SU-DHL-6 (cell line): ENCODE measurements around the gene ETV6.

Source experiments
- H2AFZ ChIP-seq: fragments of 200-600 bp; sonication (generic); 2 replicates; pipeline ENCODE4 v1.6.1; 2014; ENCODE audit warnings: low read depth, mild to moderate bottlenecking, moderate library complexity, mixed read lengths, antibody characterized with exemption, low read length; ENCODE audit not compliant: severe bottlenecking
- H3F3A ChIP-seq: fragments of 200-600 bp; shearing (Covaris generic); 2 replicates; pipeline ENCODE4 v1.6.0; 2016; ENCODE audit warnings: antibody characterized with exemption, mild to moderate bottlenecking; ENCODE audit not compliant: insufficient read depth
- H3K27ac ChIP-seq: fragments of 200-600 bp; sonication (generic); 2 replicates; pipeline ENCODE4 v1.5.1; 2016; ENCODE audit warnings: low read depth, mild to moderate bottlenecking, low read length, moderate library complexity, mixed read lengths
- H3K27me3 ChIP-seq: fragments of 200-600 bp; sonication (generic), shearing (Covaris generic); 2 replicates; pipeline ENCODE4 v1.6.0; 2014; ENCODE audit warnings: mild to moderate bottlenecking, low read length
- H3K36me3 ChIP-seq: fragments of 200-600 bp; sonication (generic); 2 replicates; pipeline ENCODE4 v1.6.1; 2014; ENCODE audit warnings: mild to moderate bottlenecking, low read length, mixed read lengths
- H3K4me2 ChIP-seq: fragments of 300-600, 200-600 bp; shearing (Covaris generic), sonication (generic); 2 replicates; pipeline ENCODE4 v1.6.0; 2014; ENCODE audit warnings: low read length, low read depth, mild to moderate bottlenecking; ENCODE audit not compliant: poor library complexity, severe bottlenecking
- H3K4me3 ChIP-seq: fragments of 200-600 bp; sonication (generic); 2 replicates; pipeline ENCODE4 v1.5.1; 2014; ENCODE audit warnings: antibody characterized with exemption, low read length, mild to moderate bottlenecking, mixed read lengths; ENCODE audit not compliant: insufficient read depth, poor library complexity, severe bottlenecking
- H3K79me2 ChIP-seq: fragments of 200-600 bp; sonication (generic); 2 replicates; pipeline ENCODE4 v1.6.1; 2014; ENCODE audit warnings: mild to moderate bottlenecking, low read length, moderate library complexity; ENCODE audit not compliant: insufficient read depth
- H3K9ac ChIP-seq: fragments of 200-600 bp; sonication (generic); 2 replicates; pipeline ENCODE4 v1.7.0; 2014; ENCODE audit warnings: mild to moderate bottlenecking, low read length
- H3K9me2 ChIP-seq: fragments of 200-600 bp; sonication (generic); replicated peaks from 2 replicates; pipeline ENCODE4 v1.6.1; 2014; ENCODE audit warnings: low read length; ENCODE audit not compliant: insufficient read depth
- H3K9me3 ChIP-seq: fragments of 200-600 bp; sonication (generic); 2 replicates; pipeline ENCODE4 v1.6.1; 2014; ENCODE audit warnings: low read length, mixed read lengths; ENCODE audit not compliant: insufficient read depth
- H4K20me1 ChIP-seq: fragments of 200-600 bp; sonication (generic); 2 replicates; pipeline ENCODE4 v1.6.1; 2014; ENCODE audit warnings: low read depth, mild to moderate bottlenecking, antibody characterized with exemption, low read length, moderate library complexity, mixed read lengths
- EZH2phosphoT487 ChIP-seq: fragments of 200-600 bp; sonication (generic), shearing (Covaris generic); conservative IDR thresholded peaks from 2 replicates; pipeline ENCODE4 v1.6.1; 2018; ENCODE audit warnings: mild to moderate bottlenecking, antibody characterized with exemption, low read length, moderate library complexity, mixed read lengths
- TF ChIP-seq, protein P1 (sequence below): fragments of 200-600 bp; sonication (generic); IDR thresholded peaks from one replicate; pipeline ENCODE4 v1.5.1; 2017; ENCODE audit warnings: antibody characterized with exemption, mild to moderate bottlenecking, low read length, moderate library complexity; ENCODE audit not compliant: insufficient read depth, poor library complexity, severe bottlenecking

The ETV6 gene

GRCh38 chr12:11710431-11710830 is 61.0 kb downstream of the ETV6 start:
- no peaks in the 10 kb centered on the region for H3K9me2 ChIP-seq
- H3K4me2 ChIP-seq = no peak overlapping the region
- H3K4me3 ChIP-seq = no peak overlapping the region
- H3K9ac ChIP-seq = no peak overlapping the region
- H3K27ac ChIP-seq = no peak overlapping the region
- H3K9me3 ChIP-seq = no peaks in the 10 kb centered on the region
- H3K36me3 ChIP-seq = no peaks in the 10 kb centered on the region
- H4K20me1 ChIP-seq = no peaks in the 10 kb centered on the region
- TF ChIP-seq EZH2phosphoT487 = no peak
- TF ChIP-seq, protein P1, sequence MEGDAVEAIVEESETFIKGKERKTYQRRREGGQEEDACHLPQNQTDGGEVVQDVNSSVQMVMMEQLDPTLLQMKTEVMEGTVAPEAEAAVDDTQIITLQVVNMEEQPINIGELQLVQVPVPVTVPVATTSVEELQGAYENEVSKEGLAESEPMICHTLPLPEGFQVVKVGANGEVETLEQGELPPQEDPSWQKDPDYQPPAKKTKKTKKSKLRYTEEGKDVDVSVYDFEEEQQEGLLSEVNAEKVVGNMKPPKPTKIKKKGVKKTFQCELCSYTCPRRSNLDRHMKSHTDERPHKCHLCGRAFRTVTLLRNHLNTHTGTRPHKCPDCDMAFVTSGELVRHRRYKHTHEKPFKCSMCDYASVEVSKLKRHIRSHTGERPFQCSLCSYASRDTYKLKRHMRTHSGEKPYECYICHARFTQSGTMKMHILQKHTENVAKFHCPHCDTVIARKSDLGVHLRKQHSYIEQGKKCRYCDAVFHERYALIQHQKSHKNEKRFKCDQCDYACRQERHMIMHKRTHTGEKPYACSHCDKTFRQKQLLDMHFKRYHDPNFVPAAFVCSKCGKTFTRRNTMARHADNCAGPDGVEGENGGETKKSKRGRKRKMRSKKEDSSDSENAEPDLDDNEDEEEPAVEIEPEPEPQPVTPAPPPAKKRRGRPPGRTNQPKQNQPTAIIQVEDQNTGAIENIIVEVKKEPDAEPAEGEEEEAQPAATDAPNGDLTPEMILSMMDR = no peak
- H3K79me2 ChIP-seq = no peaks in the 10 kb centered on the region
- no peaks in the 10 kb centered on the region for H3K27me3 ChIP-seq
- no peak overlapping the region for H2AFZ ChIP-seq
- H3F3A ChIP-seq = no peaks in the 10 kb centered on the region

DNA sequence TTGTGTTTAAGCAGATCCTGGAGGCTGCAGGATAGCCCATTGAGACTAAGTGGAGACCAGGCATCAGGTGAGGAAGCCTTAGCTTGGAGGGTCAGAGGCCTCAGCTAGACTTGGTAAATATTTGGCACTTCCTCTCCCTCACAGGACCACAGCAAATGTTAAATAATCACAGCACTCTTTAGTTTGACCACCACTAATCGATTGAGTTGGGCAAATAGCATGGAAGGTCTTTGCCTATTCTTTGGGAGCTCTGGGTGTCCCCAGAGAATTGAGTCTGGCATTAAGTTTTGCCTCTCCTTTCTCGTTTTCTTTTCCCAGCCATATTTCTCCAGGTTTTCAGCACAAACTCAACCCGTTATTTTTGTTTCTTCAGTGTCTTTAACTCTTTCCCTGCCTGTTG is 61.4 kb downstream of the ETV6 start:
- TF ChIP-seq EZH2phosphoT487 = no peak
- TF ChIP-seq, protein P1 = no peak
- Histone ChIP-seq H2AFZ (no peak overlapping the region), H3K27me3 (no peaks in the 10 kb centered on the region), H3K4me3 (no peak overlapping the region), H3K27ac (no peak overlapping the region), H3K4me2 (no peak overlapping the region), H4K20me1 (no peaks in the 10 kb centered on the region), H3F3A (no peaks in the 10 kb centered on the region), H3K9ac (no peak overlapping the region), H3K36me3 (no peaks in the 10 kb centered on the region), H3K9me3 (no peaks in the 10 kb centered on the region), H3K9me2 (no peaks in the 10 kb centered on the region), H3K79me2 (no peaks in the 10 kb centered on the region)

GRCh38 chr12:11711651-11712327 is 62.3 kb downstream of the ETV6 start:
- no peak overlapping the region for H3K9ac ChIP-seq
- H3K36me3 ChIP-seq = no peaks in the 10 kb centered on the region
- no peak for TF ChIP-seq EZH2phosphoT487
- TF ChIP-seq, protein P1 = no peak
- no peaks in the 10 kb centered on the region for H3F3A ChIP-seq
- no peak overlapping the region for H2AFZ ChIP-seq
- H3K27me3 ChIP-seq = no peaks in the 10 kb centered on the region
- no peak overlapping the region for H3K4me2 ChIP-seq
- H3K27ac ChIP-seq = no peak overlapping the region
- no peaks in the 10 kb centered on the region for H3K9me2 ChIP-seq
- H3K9me3 ChIP-seq = no peaks in the 10 kb centered on the region
- no peaks in the 10 kb centered on the region for H3K79me2 ChIP-seq
- no peak overlapping the region for H3K4me3 ChIP-seq
- no peaks in the 10 kb centered on the region for H4K20me1 ChIP-seq
